IMR-90 (cell line): ENCODE data around the gene SUGCT. TPM values are rescaled to one million over a fixed set of nuclear protein-coding genes. Genes with fewer than 3 reads are reported as not detected.

Source experiments
- ATAC-seq: fragments of 200-7000 bp; cut with Tn5 transposase; 2 replicates; pipeline ENCODE4 v1.9.1; 2020; ENCODE audit warnings: low read depth, mild to moderate bottlenecking, moderate library complexity
- BruUV-seq: library from RNA; stranded (reverse); fragments of 400-500 nt; replicated peaks from 2 replicates; lab custom pipeline; 2021; lab: Mats Ljungman, UMichigan
- CTCF ChIA-PET: fragments of 300-600 bp; formaldehyde crosslinking; extraction: SDS; loops from one replicate; lab custom pipeline; 2021; ENCODE audit warnings: antibody characterized with exemption; lab: Yijun Ruan, JAX
- POLR2A ChIA-PET: fragments of 300-600 bp; sonication (Branson Sonifier 250); formaldehyde crosslinking; loops from one replicate; lab custom pipeline; 2022; ENCODE audit warnings: antibody characterized with exemption; ENCODE audit not compliant: unreplicated experiment; lab: Charles Lee
- DNase-seq: peaks from one replicate; pipeline ENCODE4 v3.0.0; 2013
- H2AFZ ChIP-seq: replicated peaks from 2 replicates; pipeline ENCODE3; 2013; ENCODE audit warnings: low read length, mild to moderate bottlenecking; ENCODE audit not compliant: poor library complexity
- H2AK5ac ChIP-seq: 2 replicates; pipeline ENCODE4 v1.6.1; 2013; ENCODE audit warnings: low read depth, low read length, inconsistent platforms
- H2AK9ac ChIP-seq: replicated peaks from 2 replicates; pipeline ENCODE3; 2013; ENCODE audit warnings: mild to moderate bottlenecking, low read depth, low read length, moderate library complexity; ENCODE audit not compliant: poor library complexity
- H2BK120ac ChIP-seq: 2 replicates; pipeline ENCODE4 v1.6.1; 2013; ENCODE audit warnings: low read depth, low read length, inconsistent platforms
- H2BK15ac ChIP-seq: 3 replicates; pipeline ENCODE4 v1.6.1; 2013; ENCODE audit warnings: low read depth, low read length, inconsistent platforms
- H2BK20ac ChIP-seq: 2 replicates; pipeline ENCODE4 v1.6.1; 2013; ENCODE audit warnings: low read depth, mild to moderate bottlenecking, inconsistent platforms, low read length, moderate library complexity
- H2BK5ac ChIP-seq: 2 replicates; pipeline ENCODE4 v1.6.1; 2013; ENCODE audit warnings: mild to moderate bottlenecking, low read depth, low read length, inconsistent platforms; ENCODE audit not compliant: poor library complexity, severe bottlenecking
- H3K14ac ChIP-seq: replicated peaks from 2 replicates; pipeline ENCODE4 v1.6.1; 2013; ENCODE audit warnings: low read depth, low read length, inconsistent platforms
- H3K18ac ChIP-seq: 2 replicates; pipeline ENCODE4 v1.6.1; 2013; ENCODE audit warnings: low read depth, low read length, control low read depth
- H3K23ac ChIP-seq: 2 replicates; pipeline ENCODE4 v1.6.1; 2013; ENCODE audit warnings: low read depth, low read length, inconsistent platforms
- H3K27ac ChIP-seq: 2 replicates; pipeline ENCODE4 v1.5.1; 2013; ENCODE audit warnings: mild to moderate bottlenecking, control low read depth, low read length; ENCODE audit not compliant: insufficient read depth
- H3K27me3 ChIP-seq: 2 replicates; pipeline ENCODE4 v1.6.1; 2013; ENCODE audit warnings: low read length; ENCODE audit not compliant: control insufficient read depth, insufficient read depth
- H3K36me3 ChIP-seq: 2 replicates; pipeline ENCODE4 v1.6.1; 2013; ENCODE audit warnings: low read length, mixed read lengths; ENCODE audit not compliant: control insufficient read depth, insufficient read depth
- H3K4ac ChIP-seq: 2 replicates; pipeline ENCODE4 v1.6.1; 2013; ENCODE audit warnings: low read depth, low read length, inconsistent platforms
- H3K4me1 ChIP-seq: 2 replicates; pipeline ENCODE4 v1.6.1; 2013; ENCODE audit warnings: low read length, mixed read lengths; ENCODE audit not compliant: control insufficient read depth, insufficient read depth
- H3K4me2 ChIP-seq: 2 replicates; pipeline ENCODE4 v1.6.1; 2013; ENCODE audit warnings: low read depth, mild to moderate bottlenecking, control low read depth, low read length, moderate library complexity
- H3K4me3 ChIP-seq: 2 replicates; pipeline ENCODE4 v1.5.1; 2013; ENCODE audit warnings: low read depth, mild to moderate bottlenecking, control low read depth, low read length, moderate library complexity; ENCODE audit not compliant: insufficient read depth
- H3K56ac ChIP-seq: 2 replicates; pipeline ENCODE4 v1.6.1; 2013; ENCODE audit warnings: low read length, inconsistent platforms; ENCODE audit not compliant: insufficient read depth; ENCODE audit errors: extremely low read depth
- H3K79me1 ChIP-seq, 2 experiments: 2 replicates each; pipeline ENCODE4 v1.6.1; 2013; ENCODE audit warnings: low read length in 2 of 2, inconsistent platforms in 1 of 2, low read depth in 1 of 2
- H3K9ac ChIP-seq: 2 replicates; pipeline ENCODE4 v1.6.1; 2013; ENCODE audit warnings: low read depth, low read length, control low read depth
- H3K9me1 ChIP-seq: 2 replicates; pipeline ENCODE4 v1.6.1; 2013; ENCODE audit warnings: low read length, inconsistent platforms; ENCODE audit not compliant: insufficient read depth
- H3K9me3 ChIP-seq: 2 replicates; pipeline ENCODE4 v1.6.1; 2013; ENCODE audit warnings: low read length; ENCODE audit not compliant: control insufficient read depth, insufficient read depth
- H4K20me1 ChIP-seq: 2 replicates; pipeline ENCODE4 v1.6.1; 2013; ENCODE audit warnings: low read length, inconsistent platforms; ENCODE audit not compliant: insufficient read depth
- H4K5ac ChIP-seq: 2 replicates; pipeline ENCODE4 v1.6.1; 2013; ENCODE audit warnings: mild to moderate bottlenecking, low read depth, low read length, control low read depth
- H4K8ac ChIP-seq, 2 experiments: 2 replicates each; pipeline ENCODE4 v1.6.1; 2013; ENCODE audit warnings: low read depth in 2 of 2, low read length in 2 of 2, control low read depth in 1 of 2, inconsistent platforms in 1 of 2
- H4K91ac ChIP-seq: 2 replicates; pipeline ENCODE4 v1.6.1; 2013; ENCODE audit warnings: low read depth, low read length, inconsistent platforms; ENCODE audit not compliant: insufficient read depth
- BHLHE40 ChIP-seq: fragments of 150-350 bp; IDR thresholded peaks from 2 replicates; pipeline ENCODE4 v1.6.1; 2016; ENCODE audit warnings: mild to moderate bottlenecking, low read depth, low read length
- CEBPB ChIP-seq: IDR thresholded peaks from 2 replicates; pipeline ENCODE4 v1.6.1; 2012; ENCODE audit warnings: low read depth, low read length, improper control_type of control experiment
- CHD1 ChIP-seq: IDR thresholded peaks from 2 replicates; pipeline ENCODE4 v1.6.1; 2012; ENCODE audit warnings: low read depth, low read length, improper control_type of control experiment
- CTCF ChIP-seq: conservative IDR thresholded peaks from 2 replicates; pipeline ENCODE4 v1.5.1; 2012; ENCODE audit warnings: mild to moderate bottlenecking, low read depth, low read length, improper control_type of control experiment
- ELK1 ChIP-seq: fragments of 150-350 bp; IDR thresholded peaks from 2 replicates; pipeline ENCODE4 v1.6.1; 2016; ENCODE audit warnings: low read depth, mild to moderate bottlenecking, low read length, moderate library complexity, borderline replicate concordance
- FOS ChIP-seq: fragments of 150-350 bp; IDR thresholded peaks from 2 replicates; pipeline ENCODE4 v1.6.1; 2016; ENCODE audit warnings: low read depth, low read length
- MAFK ChIP-seq: IDR thresholded peaks from 2 replicates; pipeline ENCODE4 v1.6.1; 2012; ENCODE audit warnings: low read depth, low read length, improper control_type of control experiment
- MAZ ChIP-seq: IDR thresholded peaks from 2 replicates; pipeline ENCODE4 v1.6.1; 2012; ENCODE audit warnings: low read depth, mild to moderate bottlenecking, low read length, improper control_type of control experiment, moderate library complexity, borderline replicate concordance
- MXI1 ChIP-seq: IDR thresholded peaks from 2 replicates; pipeline ENCODE4 v1.6.1; 2012; ENCODE audit warnings: low read depth, mild to moderate bottlenecking, low read length, moderate library complexity, borderline replicate concordance
- POLR2A ChIP-seq: IDR thresholded peaks from 2 replicates; pipeline ENCODE4 v1.6.1; 2012; ENCODE audit warnings: mild to moderate bottlenecking, low read depth, low read length
- RAD21 ChIP-seq: IDR thresholded peaks from 2 replicates; pipeline ENCODE4 v1.6.1; 2012; ENCODE audit warnings: low read length, improper control_type of control experiment
- RCOR1 ChIP-seq: IDR thresholded peaks from 2 replicates; pipeline ENCODE4 v1.6.1; 2012; ENCODE audit warnings: mild to moderate bottlenecking, low read length, improper control_type of control experiment; ENCODE audit not compliant: insufficient replicate concordance
- RFX5 ChIP-seq: IDR thresholded peaks from 2 replicates; pipeline ENCODE4 v1.8.0; 2012; ENCODE audit warnings: low read depth, mild to moderate bottlenecking, low read length, moderate library complexity
- SMC3 ChIP-seq: fragments of 150-350 bp; IDR thresholded peaks from 2 replicates; pipeline ENCODE4 v1.6.1; 2016; ENCODE audit warnings: low read depth, mild to moderate bottlenecking, antibody characterized with exemption, low read length, moderate library complexity
- USF2 ChIP-seq: fragments of 150-350 bp; IDR thresholded peaks from 2 replicates; pipeline ENCODE4 v1.6.1; 2017; ENCODE audit warnings: mild to moderate bottlenecking, antibody characterized with exemption, low read length, low read depth
- WGBS, 2 experiments: methylation state at CpG; one replicate each; pipeline versions ENCODE4 v1.1.5 to v1.1.7; 2013; ENCODE audit warnings: missing lambda C conversion rate in 2 of 2; ENCODE audit not compliant: insufficient read length in 1 of 2; ENCODE audit errors: extremely low coverage in 2 of 2; 5-methylcytosine and 5-hydroxymethylcytosine counted together
- dilution Hi-C: fragments of 300-500 bp; cut with HindIII; formaldehyde crosslinking; loops from one replicate; pipeline ENCODE4 v1.14.3; 2018; ENCODE audit warnings: low sequenced_read_pairs; ENCODE audit not compliant: unreplicated experiment
- in situ Hi-C: fragments of 300-500 bp; cut with MboI; formaldehyde crosslinking; loops from 3 replicates; pipeline ENCODE4 v1.14.3; 2019; ENCODE audit warnings: low sequenced_read_pairs, inconsistent platforms, mixed read lengths
- intact Hi-C: fragments of 100-400 bp; cut with micrococcal nuclease; formaldehyde crosslinking; loops from 2 replicates; pipeline ENCODE4 v1.10.0; 2022
- polyA plus RNA-seq, 3 experiments: library from polyadenylated mRNA; depleted of rRNA; stranded (reverse); fragments of >200 nt; gene quantifications; 2 replicates each; pipeline ENCODE4 v1.2.3, GENCODE V29; 2012; ENCODE audit warnings: low replicate concordance in 1 of 3
- total RNA-seq: library from RNA; depleted of rRNA; stranded (reverse); fragments of >200 nt; gene quantifications from 2 replicates; pipeline ENCODE4 v1.2.3, GENCODE V29; 2012

The SUGCT gene
- total and polyA plus RNA-seq, 2 of the 4 experiments (the other 2 are of a cell fraction), result 5.9 to 8.3 TPM

- peak; percentile 13 for DNase-seq
- H2AK5ac ChIP-seq, result no peak overlapping the region
- no peak overlapping the region for H2BK15ac ChIP-seq
- intact Hi-C loops, result no loop called here
- no peaks in the 10 kb centered on the region for H3K27me3 ChIP-seq
- no peak overlapping the region for H4K8ac ChIP-seq
- no peak overlapping the region for H3K14ac ChIP-seq
- no peak for ATAC-seq
- ChIA-PET CTCF (no interaction called here), POLR2A (no interaction called here)
- H2AK9ac ChIP-seq, result no peak overlapping the region
- H3K18ac ChIP-seq, result no peak overlapping the region
- in situ Hi-C loops, result no loop called here
- H3K23ac ChIP-seq, result no peak overlapping the region
- no peak overlapping the region for H3K27ac ChIP-seq
- H3K56ac ChIP-seq, result no peak overlapping the region
- BruUV-seq, result no TSS peak
- H3K36me3 ChIP-seq, result no peaks in the 10 kb centered on the region
- no peak overlapping the region for H3K4me3 ChIP-seq
- H4K20me1 ChIP-seq, result no peaks in the 10 kb centered on the region
- H2BK120ac ChIP-seq, result no peak overlapping the region
- H2BK5ac ChIP-seq, result no peak overlapping the region
- WGBS, 2 experiments, result no CpG with 5 or more reads among the region's 2 CpGs
- H2AFZ ChIP-seq, result no peak overlapping the region
- no peak overlapping the region for H3K4me2 ChIP-seq
- H3K4ac ChIP-seq, result no peak overlapping the region
- H4K91ac ChIP-seq, result no peak overlapping the region
- H3K9me3 ChIP-seq, result no peaks in the 10 kb centered on the region
- H3K79me1 ChIP-seq, result no peaks in the 10 kb centered on the region
- no peak overlapping the region for H2BK20ac ChIP-seq
- no peaks in the 10 kb centered on the region for H3K9me1 ChIP-seq
- dilution Hi-C loops, result no loop called here
- no peak overlapping the region for H4K5ac ChIP-seq
- no peaks in the 10 kb centered on the region; the same call in 1 of the 2 replicates for H3K4me1 ChIP-seq
- no peak overlapping the region for H3K9ac ChIP-seq
- TF ChIP-seq CHD1 (no peak), RAD21 (no peak), MAZ (no peak), BHLHE40 (no peak), FOS (no peak), RCOR1 (no peak), CEBPB (no peak), POLR2A (no peak), SMC3 (no peak), MAFK (no peak), USF2 (no peak), ELK1 (no peak), MXI1 (no peak), CTCF (no peak), RFX5 (no peak)
Observed at GRCh38 chr7:40659231-40659630, 524.4 kb downstream of the SUGCT start.
